SK-N-SH (cell line): Measurements from ENCODE around the gene SLAMF7. TPM values are rescaled to one million over a fixed set of nuclear protein-coding genes. Genes with fewer than 3 reads are reported as not detected.

Source experiments
- CTCF ChIA-PET: fragments of 300-600, 350-600 bp; formaldehyde crosslinking; extraction: SDS; loops from one replicate; lab custom pipeline; 2021; lab: Yijun Ruan, JAX
- POLR2A ChIA-PET: fragments of 350-600 bp; sonication (Branson Sonifier 250); formaldehyde crosslinking; extraction: SDS; loops from one replicate; lab custom pipeline; 2020; ENCODE audit warnings: antibody characterized with exemption, inconsistent platforms; lab: Yijun Ruan, JAX
- DNase-seq: peaks from one replicate; pipeline ENCODE4 v3.0.0; 2012
- H2AFZ ChIP-seq: fragments of 200-600 bp; sonication (generic); 2 replicates; pipeline ENCODE4 v1.8.1; 2016; ENCODE audit warnings: antibody characterized with exemption, mild to moderate bottlenecking, low read depth
- H3F3A ChIP-seq: fragments of 200-600 bp; sonication (generic); replicated peaks from 2 replicates; pipeline ENCODE3; 2016; ENCODE audit warnings: antibody characterized with exemption, mild to moderate bottlenecking; ENCODE audit not compliant: insufficient read depth
- H3K27ac ChIP-seq, 2 experiments: fragments of 200-500 bp in 1 of 2; fragments of 200-600 bp in 1 of 2; sonication (Bioruptor generic) in 1 of 2; sonication (generic), shearing (Covaris generic) in 1 of 2; 2 replicates each; pipeline versions ENCODE4 v1.5.1 to v1.6.1; 2014 to 2016; ENCODE audit warnings: low read depth in 2 of 2, inconsistent platforms in 1 of 2, low read length in 1 of 2, mild to moderate bottlenecking in 1 of 2, mixed read lengths in 1 of 2
- H3K27me3 ChIP-seq: fragments of 200-600 bp; sonication (generic), shearing (Covaris generic); 2 replicates; pipeline ENCODE4 v1.6.1; 2016; ENCODE audit warnings: mixed run types; ENCODE audit not compliant: insufficient read depth
- H3K36me3 ChIP-seq, 2 experiments: fragments of 200-500 bp in 1 of 2; fragments of 200-600 bp in 1 of 2; sonication (Bioruptor generic) in 1 of 2; sonication (generic) in 1 of 2; replicated peaks in 1 of 2; 2 replicates each; pipeline versions ENCODE3 to v1.5.1; 2014 to 2016; ENCODE audit warnings: low read length in 1 of 2, mild to moderate bottlenecking in 1 of 2; ENCODE audit not compliant: insufficient read depth in 2 of 2, control insufficient read depth in 1 of 2
- H3K4me1 ChIP-seq, 2 experiments: fragments of 200-500 bp in 1 of 2; fragments of 200-600 bp in 1 of 2; sonication (Bioruptor generic) in 1 of 2; sonication (generic), shearing (Covaris generic) in 1 of 2; 2 replicates each; pipeline versions ENCODE4 v1.5.1 to v1.6.1; 2014 to 2016; ENCODE audit warnings: low read depth in 1 of 2, low read length in 1 of 2, mixed run types in 1 of 2; ENCODE audit not compliant: insufficient read depth in 2 of 2, control insufficient read depth in 1 of 2
- H3K4me2 ChIP-seq: fragments of 200-600 bp; sonication (generic), shearing (Covaris generic); 2 replicates; pipeline ENCODE4 v1.6.1; 2017; ENCODE audit warnings: mixed run types
- H3K4me3 ChIP-seq, 2 experiments: fragments of 200-500 bp in 1 of 2; fragments of 200-600 bp in 1 of 2; sonication (Bioruptor generic) in 1 of 2; sonication (generic), shearing (Covaris generic) in 1 of 2; 2 replicates each; pipeline versions ENCODE4 v1.5.1 to v1.8.1; 2014 to 2016; ENCODE audit warnings: low read depth in 2 of 2, inconsistent platforms in 1 of 2, low read length in 1 of 2, mild to moderate bottlenecking in 1 of 2, mixed read lengths in 1 of 2, moderate library complexity in 1 of 2
- H3K79me2 ChIP-seq: fragments of 200-600 bp; sonication (generic); 2 replicates; pipeline ENCODE4 v1.8.1; 2017; ENCODE audit warnings: mild to moderate bottlenecking; ENCODE audit not compliant: insufficient read depth
- H3K9ac ChIP-seq: fragments of 200-600 bp; sonication (generic); 2 replicates; pipeline ENCODE4 v1.6.1; 2017; ENCODE audit warnings: mixed run types
- H3K9me2 ChIP-seq: fragments of 200-600 bp; sonication (generic); 2 replicates; pipeline ENCODE4 v1.6.1; 2017; ENCODE audit warnings: mixed run types
- H3K9me3 ChIP-seq: fragments of 200-600 bp; sonication (generic); 2 replicates; pipeline ENCODE4 v1.6.1; 2017; ENCODE audit warnings: mixed run types, mild to moderate bottlenecking, moderate library complexity
- H4K20me1 ChIP-seq: fragments of 200-600 bp; sonication (generic); 2 replicates; pipeline ENCODE4 v1.6.1; 2017; ENCODE audit warnings: mild to moderate bottlenecking, mixed run types; ENCODE audit not compliant: insufficient read depth
- CHD2 ChIP-seq: fragments of 150-350 bp; IDR thresholded peaks from 2 replicates; pipeline ENCODE4 v1.6.1; 2018; ENCODE audit warnings: low read length; ENCODE audit not compliant: partially characterized antibody
- CTCF ChIP-seq: fragments of 200-600 bp; sonication (generic); IDR thresholded peaks from 2 replicates; pipeline ENCODE4 v1.6.1; 2017; ENCODE audit warnings: antibody characterized with exemption, mild to moderate bottlenecking, moderate library complexity
- ELF1 ChIP-seq: IDR thresholded peaks from 2 replicates; pipeline ENCODE4 v1.4.0; 2012
- FOSL2 ChIP-seq: IDR thresholded peaks from 2 replicates; pipeline ENCODE4 v1.4.0; 2012; ENCODE audit warnings: low read depth, mild to moderate bottlenecking, moderate library complexity, borderline replicate concordance
- GABPA ChIP-seq: IDR thresholded peaks from 2 replicates; pipeline ENCODE4 v1.4.0; 2012; ENCODE audit warnings: low read depth, mild to moderate bottlenecking
- GATA2 ChIP-seq: sonication (generic); formaldehyde crosslinking; IDR thresholded peaks from 2 replicates; pipeline ENCODE4 v1.5.0; 2020; ENCODE audit warnings: mild to moderate bottlenecking, missing genetic modification reagents
- JUND ChIP-seq: IDR thresholded peaks from 2 replicates; pipeline ENCODE4 v1.4.0; 2012
- MEF2A ChIP-seq: IDR thresholded peaks from 2 replicates; pipeline ENCODE4 v1.4.0; 2012; ENCODE audit warnings: low read depth, borderline replicate concordance
- NRF1 ChIP-seq: IDR thresholded peaks from 2 replicates; pipeline ENCODE4 v1.6.1; 2012; ENCODE audit warnings: low read depth, mild to moderate bottlenecking, low read length
- PBX3 ChIP-seq: IDR thresholded peaks from 2 replicates; pipeline ENCODE4; 2012
- RAD21 ChIP-seq: IDR thresholded peaks from 2 replicates; pipeline ENCODE4 v1.6.1; 2012; ENCODE audit warnings: mild to moderate bottlenecking, low read length
- RCOR1 ChIP-seq: fragments of 150-350 bp; IDR thresholded peaks from 2 replicates; pipeline ENCODE4 v1.6.1; 2017; ENCODE audit warnings: antibody characterized with exemption, low read length
- RXRA ChIP-seq: IDR thresholded peaks from 2 replicates; pipeline ENCODE4 v1.4.0; 2012; ENCODE audit warnings: low read depth, mild to moderate bottlenecking, borderline replicate concordance
- SIN3A ChIP-seq: IDR thresholded peaks from 2 replicates; pipeline ENCODE4 v1.6.1; 2012; ENCODE audit warnings: low read depth, mild to moderate bottlenecking, low read length, moderate library complexity, borderline replicate concordance
- TAF1 ChIP-seq: IDR thresholded peaks from 2 replicates; pipeline ENCODE4 v1.6.1; 2012; ENCODE audit warnings: low read depth, mild to moderate bottlenecking, low read length, moderate library complexity, borderline replicate concordance
- TCF12 ChIP-seq: IDR thresholded peaks from 2 replicates; pipeline ENCODE4 v1.4.0; 2012
- USF2 ChIP-seq: fragments of 150-350 bp; IDR thresholded peaks from 2 replicates; pipeline ENCODE4 v1.6.1; 2017; ENCODE audit warnings: antibody characterized with exemption, low read length, low read depth, borderline replicate concordance
- ZBTB33 ChIP-seq: IDR thresholded peaks from 2 replicates; pipeline ENCODE4 v1.4.0; 2012; ENCODE audit warnings: low read depth, borderline replicate concordance
- WGBS: methylation state at CpG from one replicate; pipeline ENCODE4 v1.1.6; 2017; ENCODE audit warnings: low lambda C conversion rate; 5-methylcytosine and 5-hydroxymethylcytosine counted together
- polyA plus RNA-seq, 3 experiments: library from polyadenylated mRNA; depleted of rRNA; stranded (reverse); fragments of >200 nt; gene quantifications; 2 replicates each; pipeline ENCODE4 v1.2.3, GENCODE V29; 2012

The SLAMF7 gene
- polyA plus RNA-seq, 1 of the 3 experiments (the other 2 are of a cell fraction) = not detected

- Histone ChIP-seq H3K27ac (no peak overlapping the region), H3K9me2 (no peaks in the 10 kb centered on the region), H3K4me3 (no peak overlapping the region), H3K9ac (no peak overlapping the region), H3K9me3 (no peaks in the 10 kb centered on the region), H3K36me3 (no peaks in the 10 kb centered on the region), H4K20me1 (no peaks in the 10 kb centered on the region), H3K27me3 (peaks cover 15% of the 10 kb centered on the region; the same call in 1 of the 2 replicates), H3K4me1 (no peaks in the 10 kb centered on the region), H3F3A (no peaks in the 10 kb centered on the region), H2AFZ (no peak overlapping the region), H3K79me2 (no peaks in the 10 kb centered on the region), H3K4me2 (no peak overlapping the region)
- CTCF ChIA-PET = no interaction called here
- POLR2A ChIA-PET = no interaction called here
- WGBS = 5% methylated on average over 3 of the region's 3 CpGs
- DNase-seq = no peak
- TF ChIP-seq SIN3A (no peak), MEF2A (no peak), NRF1 (no peak), USF2 (no peak), CTCF (no peak), GATA2 (CRISPR knock-in tag) (no peak), RAD21 (no peak)
Observed at GRCh38 chr1:160752406-160752805, 13.4 kb downstream of the SLAMF7 start.

- CTCF ChIA-PET = no interaction called here
- peaks cover 15% of the 10 kb centered on the region; the same call in 1 of the 2 replicates for H3K27me3 ChIP-seq
Observed at GRCh38 chr1:160752924-160753323, 13.9 kb downstream of the SLAMF7 start.

More at GRCh38 chr1:160752924-160753323, 13.9 kb downstream of the SLAMF7 start:
- Histone ChIP-seq H3K9ac (no peak overlapping the region), H3K9me2 (no peaks in the 10 kb centered on the region), H3K9me3 (no peaks in the 10 kb centered on the region), H3K4me3 (no peak overlapping the region), H4K20me1 (no peaks in the 10 kb centered on the region), H3F3A (no peaks in the 10 kb centered on the region), H2AFZ (no peak overlapping the region), H3K27ac (no peak overlapping the region), H3K36me3 (no peaks in the 10 kb centered on the region), H3K79me2 (no peaks in the 10 kb centered on the region), H3K4me2 (no peak overlapping the region), H3K4me1 (no peaks in the 10 kb centered on the region)
- WGBS = 3% methylated on average over 5 of the region's 5 CpGs
- POLR2A ChIA-PET = no interaction called here
- no peak for DNase-seq
- TF ChIP-seq CHD2 = no peak
- no peak for TF ChIP-seq JUND
- no peak for TF ChIP-seq RCOR1
- TF ChIP-seq GATA2 (CRISPR knock-in tag) = no peak
- no peak for TF ChIP-seq ELF1
- no peak for TF ChIP-seq GABPA
- TF ChIP-seq MEF2A = no peak
- no peak for TF ChIP-seq PBX3
- no peak for TF ChIP-seq USF2
- no peak for TF ChIP-seq ZBTB33
- no peak for TF ChIP-seq FOSL2
- TF ChIP-seq RXRA = no peak
- no peak for TF ChIP-seq TAF1
- no peak for TF ChIP-seq TCF12
